Measurements from ENCODE around the gene KLHL7. TPM values are rescaled to one million over a fixed set of nuclear protein-coding genes. Genes with fewer than 3 reads are reported as not detected.

The KLHL7 gene
- total and polyA plus RNA-seq, 8 donors, result 5.4 to 13.4 (median 9.1) TPM

GRCh38 chr7:23157679-23158078 lies 52.1 kb downstream of the KLHL7 start:
- DNase-seq, result no peak
- whole genome bisulfite sequencing, 2 donors, result 77% methylated on average over 6 of the region's 6 CpGs
- Histone ChIP-seq H3K4me1 (no peaks in the 10 kb centered on the region), H3K27me3 (no peaks in the 10 kb centered on the region), H3K4me3 (no peak overlapping the region), H3K9me3 (no peaks in the 10 kb centered on the region), H3K27ac (no peak overlapping the region), H3K36me3 (no peaks in the 10 kb centered on the region)
- no peak for FAIRE-seq
- no peak for ATAC-seq
- TF ChIP-seq, protein P1, sequence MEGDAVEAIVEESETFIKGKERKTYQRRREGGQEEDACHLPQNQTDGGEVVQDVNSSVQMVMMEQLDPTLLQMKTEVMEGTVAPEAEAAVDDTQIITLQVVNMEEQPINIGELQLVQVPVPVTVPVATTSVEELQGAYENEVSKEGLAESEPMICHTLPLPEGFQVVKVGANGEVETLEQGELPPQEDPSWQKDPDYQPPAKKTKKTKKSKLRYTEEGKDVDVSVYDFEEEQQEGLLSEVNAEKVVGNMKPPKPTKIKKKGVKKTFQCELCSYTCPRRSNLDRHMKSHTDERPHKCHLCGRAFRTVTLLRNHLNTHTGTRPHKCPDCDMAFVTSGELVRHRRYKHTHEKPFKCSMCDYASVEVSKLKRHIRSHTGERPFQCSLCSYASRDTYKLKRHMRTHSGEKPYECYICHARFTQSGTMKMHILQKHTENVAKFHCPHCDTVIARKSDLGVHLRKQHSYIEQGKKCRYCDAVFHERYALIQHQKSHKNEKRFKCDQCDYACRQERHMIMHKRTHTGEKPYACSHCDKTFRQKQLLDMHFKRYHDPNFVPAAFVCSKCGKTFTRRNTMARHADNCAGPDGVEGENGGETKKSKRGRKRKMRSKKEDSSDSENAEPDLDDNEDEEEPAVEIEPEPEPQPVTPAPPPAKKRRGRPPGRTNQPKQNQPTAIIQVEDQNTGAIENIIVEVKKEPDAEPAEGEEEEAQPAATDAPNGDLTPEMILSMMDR (IDR thresholded peaks at IDR 0.05), result no peak
- intact Hi-C loops (cut with DNase I), result no loop called here

DNA sequence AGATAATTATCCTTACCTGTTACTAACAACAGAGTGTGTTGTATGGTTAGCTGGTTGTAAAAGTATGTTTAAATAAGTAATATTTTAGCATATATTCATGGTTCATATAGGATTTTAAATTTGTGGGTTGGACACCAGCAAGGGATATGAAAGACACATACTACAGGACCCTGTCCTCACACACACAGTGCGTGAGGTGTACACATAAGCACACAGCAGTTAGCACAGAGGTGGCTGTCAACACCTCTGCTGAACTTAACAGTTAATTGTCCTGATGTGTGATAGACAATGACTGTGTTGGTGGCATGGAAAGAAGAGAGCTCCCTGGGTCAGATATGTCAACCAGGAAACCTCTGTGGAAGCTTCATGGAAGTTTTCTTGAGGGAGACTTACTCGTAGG lies 53.0 kb downstream of the KLHL7 start:
- Histone ChIP-seq H3K4me1 (no peaks in the 10 kb centered on the region), H3K27ac (no peak overlapping the region), H3K9me3 (no peaks in the 10 kb centered on the region), H3K27me3 (no peaks in the 10 kb centered on the region), H3K36me3 (no peaks in the 10 kb centered on the region), H3K4me3 (no peak overlapping the region)
- intact Hi-C loops (cut with DNase I), result no loop called here
- no peak for DNase-seq
- FAIRE-seq, result no peak
- no peak for ATAC-seq
- TF ChIP-seq, protein P1 (IDR thresholded peaks at IDR 0.05), result no peak
- WGBS, 2 donors, result 98 to 100% methylated on average over 2 of the region's 2 CpGs

GRCh38 chr7:23161482-23161881 lies 55.9 kb downstream of the KLHL7 start:
- FAIRE-seq, result no peak
- Histone ChIP-seq H3K4me1 (no peaks in the 10 kb centered on the region), H3K9me3 (no peaks in the 10 kb centered on the region), H3K27ac (no peak overlapping the region), H3K36me3 (no peaks in the 10 kb centered on the region), H3K27me3 (no peaks in the 10 kb centered on the region), H3K4me3 (no peak overlapping the region)
- DNase-seq, result no peak
- ATAC-seq, result no peak
- TF ChIP-seq, protein P1 (IDR thresholded peaks at IDR 0.05), result no peak
- WGBS, 2 donors, result 95 to 97% methylated on average over 1 of the region's 1 CpG
- intact Hi-C loops (cut with DNase I), result no loop called here

DNA sequence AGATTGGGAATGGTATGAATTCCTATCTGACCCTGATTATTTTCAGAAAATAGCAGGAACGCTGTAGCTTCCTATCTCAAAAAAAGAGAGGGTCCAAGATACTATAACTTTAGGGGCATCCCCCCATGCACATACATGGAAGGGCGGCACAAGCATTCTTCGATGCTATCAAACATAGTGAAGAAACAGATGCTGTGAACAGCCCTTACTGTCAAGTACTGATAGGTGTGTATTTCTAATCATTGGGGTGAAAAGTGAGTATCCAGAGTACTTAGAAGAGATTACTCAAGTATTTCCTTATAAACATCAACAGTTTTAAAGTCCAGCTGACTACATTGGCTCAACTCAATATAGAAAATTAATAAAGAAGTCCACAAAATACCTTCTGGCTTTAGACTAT lies 59.3 kb downstream of the KLHL7 start:
- WGBS, 2 donors, result 94 to 96% methylated on average over 3 of the region's 3 CpGs
- no peak for FAIRE-seq
- DNase-seq, result no peak
- Histone ChIP-seq H3K27me3 (no peaks in the 10 kb centered on the region), H3K4me3 (no peak overlapping the region), H3K27ac (no peak overlapping the region), H3K36me3 (no peaks in the 10 kb centered on the region), H3K4me1 (no peaks in the 10 kb centered on the region), H3K9me3 (no peaks in the 10 kb centered on the region)
- TF ChIP-seq, protein P1 (IDR thresholded peaks at IDR 0.05), result no peak
- ATAC-seq, result no peak
- intact Hi-C loops (cut with DNase I), result no loop called here

GRCh38 chr7:23165316-23165715 lies 59.7 kb downstream of the KLHL7 start:
- intact Hi-C loops (cut with DNase I), result no loop called here
- WGBS, 2 donors, result 93 to 95% methylated on average over 1 of the region's 1 CpG
- no peak for ATAC-seq
- Histone ChIP-seq H3K27ac (no peak overlapping the region), H3K36me3 (no peaks in the 10 kb centered on the region), H3K27me3 (no peaks in the 10 kb centered on the region), H3K9me3 (no peaks in the 10 kb centered on the region), H3K4me1 (no peaks in the 10 kb centered on the region), H3K4me3 (no peak overlapping the region)
- no peak for DNase-seq
- no peak for FAIRE-seq
- TF ChIP-seq, protein P1 (IDR thresholded peaks at IDR 0.05), result no peak
